Smooth muscle cell (in vitro differentiated cells): Measurements from ENCODE around the gene TAF8. TPM values are rescaled to one million over a fixed set of nuclear protein-coding genes. Genes with fewer than 3 reads are reported as not detected.

Experiments
- DNase-seq: peaks from one replicate; lab custom pipeline; 2025; ENCODE audit not compliant: unreplicated experiment; lab: John Stamatoyannopoulos, UW
- H2AFZ ChIP-seq: fragments of 200-600 bp; sonication (generic); 2 replicates; pipeline ENCODE4 v1.6.0; 2016; ENCODE audit warnings: antibody characterized with exemption, low read depth, mild to moderate bottlenecking
- H3F3A ChIP-seq: fragments of 200-600 bp; sonication (generic); 2 replicates; pipeline ENCODE4 v1.6.0; 2017; ENCODE audit warnings: antibody characterized with exemption, low read depth
- H3K27ac ChIP-seq: fragments of 200-600 bp; sonication (generic); 2 replicates; pipeline ENCODE4 v1.5.1; 2016; ENCODE audit warnings: low read depth, mild to moderate bottlenecking
- H3K27me3 ChIP-seq: fragments of 200-600 bp; sonication (generic); 2 replicates; pipeline ENCODE4 v1.6.1; 2016; ENCODE audit warnings: low read depth, mild to moderate bottlenecking
- H3K36me3 ChIP-seq: fragments of 200-600 bp; sonication (generic); 2 replicates; pipeline ENCODE4 v1.5.1; 2016; ENCODE audit warnings: low read depth
- H3K4me1 ChIP-seq: fragments of 200-600 bp; sonication (generic); 2 replicates; pipeline ENCODE4 v1.5.1; 2016; ENCODE audit warnings: low read depth
- H3K4me2 ChIP-seq: fragments of 200-600 bp; sonication (generic); 2 replicates; pipeline ENCODE4 v1.6.0; 2016; ENCODE audit warnings: mild to moderate bottlenecking
- H3K4me3 ChIP-seq: fragments of 200-600 bp; sonication (generic); 2 replicates; pipeline ENCODE4 v1.5.1; 2016; ENCODE audit warnings: mild to moderate bottlenecking
- H3K79me2 ChIP-seq: fragments of 200-600 bp; sonication (generic); 2 replicates; pipeline ENCODE4 v1.6.0; 2016; ENCODE audit warnings: low read depth, mild to moderate bottlenecking
- H3K9ac ChIP-seq: fragments of 200-600 bp; sonication (generic); 2 replicates; pipeline ENCODE4 v1.6.0; 2016; ENCODE audit warnings: low read depth
- H3K9me3 ChIP-seq: fragments of 200-600 bp; sonication (generic); replicated peaks from 2 replicates; pipeline ENCODE4 v1.5.1; 2016; ENCODE audit warnings: low read depth
- H4K20me1 ChIP-seq: fragments of 200-600 bp; sonication (generic); 2 replicates; pipeline ENCODE4 v1.6.0; 2016; ENCODE audit warnings: low read depth
- CTCF ChIP-seq: fragments of 200-600 bp; sonication (generic); IDR thresholded peaks from 2 replicates; pipeline ENCODE4 v1.5.1; 2017; ENCODE audit warnings: borderline replicate concordance, mild to moderate bottlenecking, antibody characterized with exemption; ENCODE audit not compliant: insufficient read depth, poor library complexity, severe bottlenecking
- WGBS: methylation state at CpG from one replicate; pipeline ENCODE4 v1.1.7; 2016; ENCODE audit warnings: low lambda C conversion rate; 5-methylcytosine and 5-hydroxymethylcytosine counted together
- polyA plus RNA-seq: library from polyadenylated mRNA; unstranded; fragments of >200 nt; fragmentation: Nextera tagmentation; extraction: Ambion mirVana; gene quantifications from 2 replicates; pipeline ENCODE4 v1.2.1, GENCODE V29; 2016
- total RNA-seq: library from RNA; depleted of rRNA; stranded (reverse); fragments of >200 nt; gene quantifications from 2 replicates; pipeline ENCODE4 v1.2.3, GENCODE V29; 2014

TAF8 gene
- total and polyA plus RNA-seq, 2 experiments from 2014 or later, result 8.1 to 9.8 TPM

- H3K4me2 ChIP-seq, result no peak overlapping the region
These were observed 74.0 kb downstream of the TAF8 start for GRCh38 chr6:42124223-42124836.

GRCh38 chr6:42125231-42125630, 74.9 kb downstream of the TAF8 start:
- Histone ChIP-seq H3K79me2 (no peaks in the 10 kb centered on the region), H4K20me1 (no peaks in the 10 kb centered on the region), H3K4me2 (no peak overlapping the region), H2AFZ (no peak overlapping the region), H3K4me3 (no peak overlapping the region), H3K27me3 (no peaks in the 10 kb centered on the region), H3K36me3 (no peaks in the 10 kb centered on the region), H3F3A (no peaks in the 10 kb centered on the region), H3K4me1 (no peaks in the 10 kb centered on the region), H3K9me3 (no peaks in the 10 kb centered on the region), H3K9ac (no peak overlapping the region), H3K27ac (no peak overlapping the region)
- DNase-seq, result no peak
- no peak for TF ChIP-seq CTCF
- WGBS, result 83% methylated on average over 14 of the region's 14 CpGs

More at GRCh38 chr6:42124223-42124836, 74.0 kb downstream of the TAF8 start:
- Histone ChIP-seq H3K36me3 (no peaks in the 10 kb centered on the region), H2AFZ (no peak overlapping the region), H3K4me3 (no peak overlapping the region), H4K20me1 (no peaks in the 10 kb centered on the region), H3K4me1 (no peaks in the 10 kb centered on the region), H3K9me3 (no peaks in the 10 kb centered on the region), H3F3A (no peaks in the 10 kb centered on the region), H3K9ac (no peak overlapping the region), H3K79me2 (no peaks in the 10 kb centered on the region), H3K27ac (no peak overlapping the region), H3K27me3 (no peaks in the 10 kb centered on the region)
- TF ChIP-seq CTCF, result no peak
- 76% methylated on average over 8 of the region's 9 CpGs for WGBS
- no peak for DNase-seq

GRCh38 chr6:42125663-42126062, 75.3 kb downstream of the TAF8 start:
- no peak for DNase-seq
- 41% methylated on average over 3 of the region's 3 CpGs for WGBS

More at GRCh38 chr6:42125663-42126062, 75.3 kb downstream of the TAF8 start:
- Histone ChIP-seq H3K27ac (no peak overlapping the region), H3K4me1 (no peaks in the 10 kb centered on the region), H3F3A (no peaks in the 10 kb centered on the region), H2AFZ (no peak overlapping the region), H3K4me3 (no peak overlapping the region), H3K4me2 (no peak overlapping the region), H3K36me3 (no peaks in the 10 kb centered on the region), H3K27me3 (no peaks in the 10 kb centered on the region), H3K9me3 (no peaks in the 10 kb centered on the region), H3K79me2 (no peaks in the 10 kb centered on the region), H4K20me1 (no peaks in the 10 kb centered on the region), H3K9ac (no peak overlapping the region)
- TF ChIP-seq CTCF, result no peak
